Omental fat pad (tissue), 4 donors: ENCODE results near the gene PCNX1. TPM values are rescaled to one million over a fixed set of nuclear protein-coding genes. Genes with fewer than 3 reads are reported as not detected.

Source experiments
- ATAC-seq: fragments of 150-250 bp; one replicate; pipeline ENCODE4 v1.9.1; 2016; ENCODE audit warnings: mild to moderate bottlenecking, moderate library complexity; ENCODE audit not compliant: low FRiP score
- DNase-seq: peaks from one replicate; pipeline ENCODE4 v3.0.0-alpha.2; 2019; ENCODE audit warnings: low spot score
- total RNA-seq, 4 donors: library from RNA; depleted of rRNA; stranded (reverse); fragments of >200 nt; gene quantifications; one replicate each; pipeline ENCODE4 v1.1.0, GENCODE V29; 2016
- TF ChIP-seq, protein P1 (sequence below), 3 donors: fragments of 450-650 bp; IDR thresholded peaks; one replicate each; pipeline ENCODE4 v1.5.1; 2016 to 2017; ENCODE audit warnings: antibody characterized with exemption in 3 of 3, mild to moderate bottlenecking in 3 of 3, moderate library complexity in 2 of 3

PCNX1 gene
- total RNA-seq, 4 donors from 2014 or later, result 56.9 to 98.1 (median 83.3) TPM

DNA sequence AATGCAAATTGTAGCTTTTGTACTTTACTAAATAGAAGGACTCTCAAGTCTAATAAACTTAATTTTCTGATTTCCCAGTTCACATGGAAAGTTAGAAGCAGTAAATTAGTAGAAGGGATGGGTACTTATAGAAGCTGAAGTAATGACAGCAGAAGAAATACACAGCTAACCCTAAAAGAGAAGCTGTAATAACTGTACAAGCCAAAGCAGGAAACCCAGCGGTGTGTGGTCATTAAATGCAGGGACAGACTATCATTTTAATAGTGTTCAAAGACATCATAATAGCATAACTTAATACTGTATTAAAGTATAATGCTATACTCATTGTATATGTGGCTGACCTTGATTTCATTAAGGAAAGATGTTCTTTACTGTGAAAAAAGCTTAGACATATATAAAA is 74.9 kb downstream of the PCNX1 start:
- ATAC-seq (no peak), DNase-seq (no peak)
- TF ChIP-seq, protein P1, sequence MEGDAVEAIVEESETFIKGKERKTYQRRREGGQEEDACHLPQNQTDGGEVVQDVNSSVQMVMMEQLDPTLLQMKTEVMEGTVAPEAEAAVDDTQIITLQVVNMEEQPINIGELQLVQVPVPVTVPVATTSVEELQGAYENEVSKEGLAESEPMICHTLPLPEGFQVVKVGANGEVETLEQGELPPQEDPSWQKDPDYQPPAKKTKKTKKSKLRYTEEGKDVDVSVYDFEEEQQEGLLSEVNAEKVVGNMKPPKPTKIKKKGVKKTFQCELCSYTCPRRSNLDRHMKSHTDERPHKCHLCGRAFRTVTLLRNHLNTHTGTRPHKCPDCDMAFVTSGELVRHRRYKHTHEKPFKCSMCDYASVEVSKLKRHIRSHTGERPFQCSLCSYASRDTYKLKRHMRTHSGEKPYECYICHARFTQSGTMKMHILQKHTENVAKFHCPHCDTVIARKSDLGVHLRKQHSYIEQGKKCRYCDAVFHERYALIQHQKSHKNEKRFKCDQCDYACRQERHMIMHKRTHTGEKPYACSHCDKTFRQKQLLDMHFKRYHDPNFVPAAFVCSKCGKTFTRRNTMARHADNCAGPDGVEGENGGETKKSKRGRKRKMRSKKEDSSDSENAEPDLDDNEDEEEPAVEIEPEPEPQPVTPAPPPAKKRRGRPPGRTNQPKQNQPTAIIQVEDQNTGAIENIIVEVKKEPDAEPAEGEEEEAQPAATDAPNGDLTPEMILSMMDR (IDR thresholded peaks at IDR 0.05), result no peak

- DNase-seq (no peak), ATAC-seq (no peak)
- TF ChIP-seq, protein P1 (IDR thresholded peaks at IDR 0.05), result no peak
Observed at GRCh38 chr14:70987041-70987440, 79.8 kb downstream of the PCNX1 start.

- TF ChIP-seq, protein P1 (IDR thresholded peaks at IDR 0.05), result no peak
- no peak for ATAC-seq
Observed at GRCh38 chr14:70988452-70988851, 81.2 kb downstream of the PCNX1 start.

GRCh38 chr14:70993931-70994330 is 86.7 kb downstream of the PCNX1 start:
- TF ChIP-seq, protein P1 (IDR thresholded peaks at IDR 0.05), result no peak
- ATAC-seq, result no peak
- DNase-seq, result no peak

More at GRCh38 chr14:70988452-70988851, 81.2 kb downstream of the PCNX1 start:
- DNase-seq, result no peak

- no peak for ATAC-seq
- no peak for DNase-seq
- TF ChIP-seq, protein P1 (IDR thresholded peaks at IDR 0.05), result no peak
Observed at GRCh38 chr14:70995211-70995610, 88.0 kb downstream of the PCNX1 start.

- TF ChIP-seq, protein P1 (IDR thresholded peaks at IDR 0.05), result no peak
- ATAC-seq, result no peak
Observed at GRCh38 chr14:70995671-70996070, 88.4 kb downstream of the PCNX1 start.

DNA sequence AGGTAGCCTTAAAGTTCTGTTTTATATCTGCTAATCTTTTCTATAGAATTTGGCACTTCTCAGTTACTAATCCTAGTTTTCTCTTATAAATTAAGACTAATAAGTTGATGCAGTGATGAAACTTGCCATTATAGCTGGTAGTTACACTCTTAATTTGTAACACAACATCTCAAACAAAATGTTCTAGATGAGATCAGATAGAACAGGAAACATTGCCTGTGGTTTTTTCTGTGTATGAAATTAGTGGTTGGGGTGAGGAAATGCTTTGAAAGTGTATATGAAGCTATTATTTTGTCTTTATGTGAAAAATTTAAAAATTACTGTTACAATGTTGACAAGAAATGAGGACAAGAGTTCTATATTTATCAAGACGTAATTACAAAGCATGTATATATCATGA is 91.9 kb downstream of the PCNX1 start:
- ATAC-seq, result no peak
- TF ChIP-seq, protein P1 (IDR thresholded peaks at IDR 0.05), result no peak
- no peak for DNase-seq

More at GRCh38 chr14:70995671-70996070, 88.4 kb downstream of the PCNX1 start:
- no peak for DNase-seq
